GM12801 (cell line): ENCODE measurements around the gene ZNRF3.

ENCODE experiments used
- CTCF ChIP-seq: IDR thresholded peaks from one replicate; pipeline ENCODE4 v1.5.1; 2011; ENCODE audit warnings: control low read depth; ENCODE audit not compliant: insufficient read length; ENCODE audit errors: extremely low read depth

Gene ZNRF3

DNA sequence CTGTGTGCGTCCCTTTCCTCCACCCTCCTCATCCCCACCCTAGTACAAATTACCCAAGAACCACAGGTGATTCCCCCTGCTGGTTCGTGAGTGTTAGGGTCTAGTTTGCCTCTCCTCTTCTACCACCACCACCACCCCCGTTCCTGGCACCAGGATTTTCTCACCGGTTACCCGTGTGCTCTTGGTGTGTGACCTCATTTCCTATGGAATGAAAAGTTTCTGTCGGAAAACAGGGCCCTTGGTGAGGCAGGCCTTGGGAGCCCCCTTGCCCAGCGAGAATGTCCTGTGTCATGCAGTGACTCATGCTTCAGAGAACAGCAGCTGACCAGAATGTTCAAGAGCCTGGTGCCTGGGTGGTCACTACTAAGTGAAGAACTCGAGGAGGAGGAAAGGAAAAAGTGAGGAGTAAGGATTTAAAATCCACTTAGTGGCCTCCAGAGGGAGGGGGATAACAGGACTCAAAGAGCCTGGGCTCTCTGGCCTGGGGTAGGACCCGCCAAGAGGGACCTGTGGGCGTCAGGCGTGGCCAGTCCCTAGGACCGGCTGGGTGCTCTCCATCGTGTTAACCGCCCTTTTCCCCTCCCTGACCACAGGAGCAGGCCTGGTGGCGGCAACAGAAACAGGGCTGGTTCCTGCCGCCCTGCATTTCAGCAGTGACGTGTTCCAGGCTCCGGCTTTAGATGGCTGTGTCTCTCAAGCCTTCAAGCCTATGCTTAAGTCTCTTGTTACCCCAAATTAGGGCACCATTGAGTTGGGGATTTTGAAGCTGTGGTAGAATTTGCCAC lies 148.0 kb downstream of the ZNRF3 start:
- TF ChIP-seq CTCF, result no peak

GRCh38 chr22:29032014-29032475 lies 148.7 kb downstream of the ZNRF3 start:
- no peak for TF ChIP-seq CTCF

- TF ChIP-seq CTCF, result no peak
These were observed 149.2 kb downstream of the ZNRF3 start for GRCh38 chr22:29032584-29032983.

DNA sequence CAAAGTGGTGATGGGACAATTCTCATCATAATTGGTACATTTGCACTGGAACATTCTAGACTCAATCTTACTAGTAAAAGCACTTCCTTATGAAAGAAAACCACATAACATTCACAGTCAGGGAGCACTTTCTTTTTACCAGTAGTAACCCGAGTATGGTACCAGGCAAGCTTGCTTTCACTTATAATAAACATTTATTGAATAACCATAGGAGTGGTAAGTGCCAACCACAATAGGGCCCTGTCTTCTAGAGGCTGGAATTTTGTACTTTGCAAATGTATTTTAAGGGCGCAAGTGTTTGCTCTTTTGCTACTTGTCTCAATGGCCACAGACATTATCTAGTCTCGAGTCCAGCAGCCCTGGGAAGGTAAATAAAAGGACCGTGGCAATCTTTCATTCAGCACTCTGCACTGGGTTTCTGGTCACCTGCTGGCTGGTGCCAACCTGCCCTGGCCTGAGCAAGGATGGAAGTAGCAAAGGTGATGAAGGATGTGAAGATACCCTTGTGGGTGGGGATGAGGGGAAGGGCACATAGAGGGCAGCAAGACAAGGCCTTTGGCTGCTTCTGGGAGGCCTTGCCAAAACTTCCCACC lies 154.1 kb downstream of the ZNRF3 start:
- TF ChIP-seq CTCF, result no peak

DNA sequence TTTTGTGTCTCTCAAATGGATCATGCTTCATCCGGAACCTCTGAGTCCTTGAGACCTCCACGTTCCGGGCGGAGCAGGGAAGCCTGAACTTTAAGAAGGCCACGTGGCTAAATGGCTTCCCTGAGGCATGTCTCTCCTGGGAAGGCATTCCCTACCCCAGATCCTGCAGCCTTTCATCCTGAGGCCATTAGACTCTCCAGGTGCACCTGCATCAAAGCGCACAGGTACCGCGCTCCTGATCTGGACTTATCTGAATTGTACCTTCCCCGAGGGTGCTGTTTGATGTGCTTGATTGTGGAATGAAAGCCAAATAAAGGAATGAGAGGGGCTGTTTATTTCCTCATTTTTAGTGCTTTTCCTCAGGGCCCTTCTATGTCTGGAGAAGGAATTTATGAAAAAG lies 155.8 kb downstream of the ZNRF3 start:
- TF ChIP-seq CTCF, result no peak

- TF ChIP-seq CTCF, result peak; percentile 85
These were observed 157.3 kb downstream of the ZNRF3 start for GRCh38 chr22:29040385-29041275.

DNA sequence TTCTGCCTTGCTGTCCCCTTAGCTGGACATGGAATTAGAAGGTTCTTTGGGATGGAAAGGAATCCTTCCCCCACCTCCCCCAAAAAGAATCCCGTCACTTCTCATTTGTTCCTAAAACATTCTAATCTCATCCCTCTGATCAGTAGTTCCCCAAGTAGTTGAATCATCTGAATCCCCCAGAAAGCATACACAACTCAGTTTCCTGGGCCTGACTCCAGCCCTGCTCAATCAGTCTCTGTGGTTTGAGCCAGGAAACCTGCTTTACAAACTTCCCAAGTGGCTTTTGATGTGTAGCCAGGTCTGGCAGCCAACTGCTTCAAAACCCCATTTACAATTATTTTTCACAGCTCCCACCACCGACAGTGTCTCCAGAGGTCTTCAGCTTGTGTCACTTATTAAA lies 158.0 kb downstream of the ZNRF3 start:
- no peak for TF ChIP-seq CTCF
